Measurements from ENCODE around the gene SEL1L3.

SEL1L3 gene

GRCh38 chr4:25770847-25771246 lies 91.9 kb downstream of the SEL1L3 start:
- TF ChIP-seq CTCF (IDR thresholded peaks at IDR 0.05; ENCODE audit: borderline replicate concordance, control extremely low read depth, extremely low read depth, insufficient read depth, missing control alignments) = no peak

DNA sequence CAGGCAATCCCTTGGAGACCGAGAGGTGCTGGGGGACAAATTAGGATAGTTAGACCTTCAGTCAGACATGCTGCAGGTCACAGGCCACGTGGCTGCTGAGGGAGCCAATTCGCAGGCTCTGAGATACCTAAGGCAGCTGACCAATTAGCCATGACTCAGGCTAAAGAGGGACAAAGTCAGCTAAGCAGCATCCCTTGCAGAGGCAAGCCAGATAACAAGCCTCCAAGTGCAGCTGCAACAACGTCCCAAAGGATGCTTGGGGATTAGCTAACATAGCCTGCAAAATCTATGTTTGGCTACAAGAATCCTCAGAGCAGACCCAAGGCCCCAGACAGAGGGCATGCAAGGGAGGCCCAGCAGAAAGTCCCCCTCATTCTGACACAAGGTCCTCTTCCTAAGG lies 93.5 kb downstream of the SEL1L3 start:
- no peak for DNase-seq (ENCODE audit: low spot score)
- in situ Hi-C loops (cut with MboI; ENCODE audit: low sequenced_read_pairs, unreplicated experiment) = loop anchor here (25.0 kb wide), 1 partner anchor 332 kb away; no protein-coding TSS in a partner anchor
- TF ChIP-seq CTCF (IDR thresholded peaks at IDR 0.05; ENCODE audit: borderline replicate concordance, control extremely low read depth, extremely low read depth, insufficient read depth, missing control alignments) = no peak

More at GRCh38 chr4:25770847-25771246, 91.9 kb downstream of the SEL1L3 start:
- in situ Hi-C loops (cut with MboI; ENCODE audit: low sequenced_read_pairs, unreplicated experiment) = loop anchor here (25.0 kb wide), 1 partner anchor 334 kb away; no protein-coding TSS in a partner anchor
- no peak for DNase-seq (ENCODE audit: low spot score)

DNA sequence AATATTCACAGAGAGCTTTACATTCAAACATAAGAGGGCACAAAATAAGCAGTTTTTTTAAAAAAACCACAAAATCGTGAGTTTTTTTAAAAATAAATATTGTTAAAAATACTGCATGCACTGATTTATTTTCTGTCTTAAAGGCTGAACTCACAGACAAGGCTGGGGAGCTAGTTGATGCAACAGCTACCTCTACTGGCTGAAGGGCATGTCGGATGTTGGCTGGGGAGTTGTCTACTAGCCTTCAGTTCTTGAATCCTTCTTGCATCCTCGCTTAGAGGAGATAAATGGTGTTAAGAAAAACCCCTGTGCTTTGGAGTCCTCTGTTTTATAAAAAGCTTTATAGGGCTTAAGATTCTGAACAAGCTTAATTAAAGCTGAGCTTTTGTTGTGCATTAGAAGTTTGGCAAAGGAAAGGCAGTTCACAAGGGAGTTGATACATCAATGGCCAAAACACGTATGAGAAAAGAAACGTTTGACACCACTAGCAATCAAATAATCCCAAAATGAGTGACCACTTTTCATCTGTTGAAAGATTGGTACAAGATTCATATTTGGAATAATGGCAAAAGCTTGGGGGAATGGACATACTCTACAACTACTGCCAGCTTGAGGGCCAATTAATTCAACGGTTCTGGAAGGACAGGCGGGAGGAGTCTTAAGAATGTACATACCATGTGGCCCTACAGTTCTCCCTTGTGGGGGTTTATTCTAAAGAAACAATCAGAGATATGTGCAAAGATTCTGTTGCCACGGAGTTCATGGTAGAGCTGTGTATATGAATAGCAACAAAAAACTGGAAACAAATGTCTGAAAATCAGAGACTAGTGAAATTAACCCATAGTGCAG lies 94.7 kb downstream of the SEL1L3 start:
- in situ Hi-C loops (cut with MboI; ENCODE audit: low sequenced_read_pairs, unreplicated experiment) = loop anchor here (25.0 kb wide), 1 partner anchor 331 kb away; no protein-coding TSS in a partner anchor
- TF ChIP-seq CTCF (IDR thresholded peaks at IDR 0.05; ENCODE audit: borderline replicate concordance, control extremely low read depth, extremely low read depth, insufficient read depth, missing control alignments) = peak; percentile 49
- DNase-seq (ENCODE audit: low spot score) = no peak

- no peak for TF ChIP-seq CTCF (IDR thresholded peaks at IDR 0.05; ENCODE audit: borderline replicate concordance, control extremely low read depth, extremely low read depth, insufficient read depth, missing control alignments)
- no peak for DNase-seq (ENCODE audit: low spot score)
- in situ Hi-C loops (cut with MboI; ENCODE audit: low sequenced_read_pairs, unreplicated experiment) = loop anchor here (25.0 kb wide), 1 partner anchor 323 kb away; no protein-coding TSS in a partner anchor
Measured at GRCh38 chr4:25760518-25761157, 102.2 kb downstream of the SEL1L3 start.

DNA sequence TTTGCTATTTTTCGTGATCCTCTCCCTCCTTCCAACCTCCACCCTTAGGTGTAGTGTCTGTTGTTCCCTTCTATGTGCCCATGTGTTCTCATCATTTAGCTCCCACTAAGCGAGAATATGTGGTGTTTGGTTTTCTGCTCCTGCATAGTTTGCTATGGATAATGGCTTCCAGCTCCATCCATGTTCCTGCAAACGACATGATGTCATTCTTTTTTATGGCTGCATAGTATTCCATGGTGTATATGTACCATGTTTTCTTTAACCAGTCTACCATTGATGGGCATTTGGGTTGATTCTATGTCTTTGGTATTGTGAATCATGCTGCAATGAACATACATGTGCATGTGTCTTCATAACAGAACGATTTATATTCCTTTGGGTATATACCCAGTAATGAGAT lies 102.7 kb downstream of the SEL1L3 start:
- no peak for TF ChIP-seq CTCF (IDR thresholded peaks at IDR 0.05; ENCODE audit: borderline replicate concordance, control extremely low read depth, extremely low read depth, insufficient read depth, missing control alignments)
- in situ Hi-C loops (cut with MboI; ENCODE audit: low sequenced_read_pairs, unreplicated experiment) = loop anchor here (25.0 kb wide), 1 partner anchor 323 kb away; no protein-coding TSS in a partner anchor
- no peak for DNase-seq (ENCODE audit: low spot score)

GRCh38 chr4:25759101-25759500 lies 103.7 kb downstream of the SEL1L3 start:
- DNase-seq (ENCODE audit: low spot score) = no peak
- TF ChIP-seq CTCF (IDR thresholded peaks at IDR 0.05; ENCODE audit: borderline replicate concordance, control extremely low read depth, extremely low read depth, insufficient read depth, missing control alignments) = no peak
- in situ Hi-C loops (cut with MboI; ENCODE audit: low sequenced_read_pairs, unreplicated experiment) = loop anchor here (25.0 kb wide), 1 partner anchor 322 kb away; no protein-coding TSS in a partner anchor
